K562 (cell line): ENCODE results near the gene MED22. TPM values are rescaled to one million over a fixed set of nuclear protein-coding genes. Genes with fewer than 3 reads are reported as not detected.

Experiments
- ATAC-seq: fragments of 200-7000 bp; cut with Tn5 transposase; 3 replicates; pipeline ENCODE4 v1.9.1; 2020; ENCODE audit warnings: moderate library complexity
- BruUV-seq: library from RNA; stranded (reverse); fragments of 400-500 nt; replicated peaks from 2 replicates; lab custom pipeline; 2021; lab: Mats Ljungman, UMichigan
- CTCF ChIA-PET: fragments of 300-600 bp; formaldehyde crosslinking; extraction: SDS; loops from one replicate; lab custom pipeline; 2021; ENCODE audit warnings: low intra/inter-chr PET ratio; lab: Yijun Ruan, JAX
- POLR2A ChIA-PET: fragments of 300-600, 350-650 bp; sonication (Branson Sonifier 250); formaldehyde crosslinking; extraction: SDS; loops from one replicate; lab custom pipeline; 2021; ENCODE audit warnings: antibody characterized with exemption, inconsistent platforms; lab: Yijun Ruan, JAX
- DNase-seq, 4 experiments: peaks; one replicate each; pipeline versions ENCODE4 v3.0.0 to v3.0.0-alpha.2; 2011 to 2018; ENCODE audit warnings: low spot score in 3 of 4, mixed read lengths in 3 of 4; ENCODE audit errors: extremely low read depth in 1 of 4
- FAIRE-seq: peaks from 2 replicates; lab custom pipeline; 2011; peaks lifted over from hg19 to GRCh38; lab: Jason Lieb, UNC
- H2AFZ ChIP-seq: 2 replicates; pipeline ENCODE4 v1.6.0; 2011; ENCODE audit warnings: low read depth, low read length, control low read depth, inconsistent platforms
- H3K27ac ChIP-seq: fragments of 200-600 bp; 3 replicates; pipeline ENCODE4 v1.8.0; 2011; ENCODE audit warnings: low read depth, mild to moderate bottlenecking, control low read depth, inconsistent platforms, low read length, moderate library complexity, mixed read lengths; ENCODE audit errors: extremely low read depth
- H3K27me3 ChIP-seq, 2 experiments: fragments of 300-600 bp in 1 of 2; 2 replicates in 1 of 2; 3 replicates in 1 of 2; pipeline versions ENCODE4 v1.6.0 to v1.8.0; 2011; ENCODE audit warnings: inconsistent platforms in 2 of 2, low read length in 2 of 2, mild to moderate bottlenecking in 1 of 2, mixed read lengths in 1 of 2, moderate library complexity in 1 of 2; ENCODE audit not compliant: control insufficient read depth in 2 of 2, insufficient read depth in 2 of 2
- H3K36me3 ChIP-seq: fragments of 300-600 bp; 3 replicates; pipeline ENCODE4 v1.8.0; 2011; ENCODE audit warnings: mild to moderate bottlenecking, low read length, inconsistent platforms; ENCODE audit not compliant: control insufficient read depth, insufficient read depth
- H3K4me1 ChIP-seq, 2 experiments: fragments of 200-600 bp in 1 of 2; replicated peaks in 1 of 2; 2 replicates in 1 of 2; 3 replicates in 1 of 2; pipeline versions ENCODE4 v1.5.1 to v1.8.0; 2011; ENCODE audit warnings: inconsistent platforms in 2 of 2, low read length in 2 of 2, mild to moderate bottlenecking in 1 of 2, mixed read lengths in 1 of 2, moderate library complexity in 1 of 2; ENCODE audit not compliant: control insufficient read depth in 2 of 2, insufficient read depth in 2 of 2
- H3K4me2 ChIP-seq: 2 replicates; pipeline ENCODE4 v1.6.1; 2011; ENCODE audit warnings: low read length, control low read depth, inconsistent platforms, mixed read lengths; ENCODE audit not compliant: insufficient read depth
- H3K4me3 ChIP-seq: fragments of 200-600 bp; sonication (generic), shearing (Covaris generic); 2 replicates; pipeline ENCODE4 v1.5.1; 2016; ENCODE audit warnings: control low read depth, inconsistent platforms
- H3K79me2 ChIP-seq: fragments of 200-600 bp; 3 replicates; pipeline ENCODE4 v1.8.0; 2011; ENCODE audit warnings: low read length, inconsistent platforms; ENCODE audit not compliant: control insufficient read depth, insufficient read depth
- H3K9ac ChIP-seq, 2 experiments: 2 replicates each; pipeline versions ENCODE4 v1.6.0 to v1.6.1; 2011; ENCODE audit warnings: low read depth in 2 of 2, low read length in 2 of 2, control low read depth in 1 of 2, inconsistent platforms in 1 of 2, mild to moderate bottlenecking in 1 of 2, mixed read lengths in 1 of 2; ENCODE audit not compliant: insufficient read depth in 1 of 2
- H3K9me1 ChIP-seq: one replicate; pipeline ENCODE4 v1.6.0; 2011; ENCODE audit warnings: inconsistent platforms, mild to moderate bottlenecking, low read length, moderate library complexity; ENCODE audit not compliant: control insufficient read depth, insufficient read depth
- H3K9me3 ChIP-seq: replicated peaks from 2 replicates; pipeline ENCODE4 v1.5.1; 2011; ENCODE audit warnings: low read depth, low read length, inconsistent platforms; ENCODE audit not compliant: control insufficient read depth, insufficient read depth
- H4K20me1 ChIP-seq: replicated peaks from 2 replicates; pipeline ENCODE4 v1.6.1; 2011; ENCODE audit warnings: low read length, inconsistent platforms, mixed read lengths; ENCODE audit not compliant: control insufficient read depth, insufficient read depth
- ATF3 ChIP-seq, 2 experiments: fragments of 450-650 bp in 1 of 2; sonication (generic) in 1 of 2; formaldehyde crosslinking in 1 of 2; IDR thresholded peaks in 1 of 2; conservative IDR thresholded peaks in 1 of 2; 2 replicates each; pipeline versions ENCODE4 v1.6.1 to v1.8.1; 2016 to 2023; ENCODE audit warnings: mild to moderate bottlenecking in 2 of 2, moderate library complexity in 2 of 2, inconsistent platforms in 1 of 2, missing genetic modification reagents in 1 of 2
- CHCHD3 ChIP-seq: fragments of 250-450 bp; sonication (Bioruptor Pico); IDR thresholded peaks from 2 replicates; pipeline ENCODE4 v2.1.2; 2022; ENCODE audit warnings: mild to moderate bottlenecking
- CTCF ChIP-seq, 3 experiments: IDR thresholded peaks in 2 of 3; conservative IDR thresholded peaks in 1 of 3; 2 replicates each; pipeline ENCODE4 v1.5.1; 2011 to 2012; ENCODE audit warnings: low read length in 3 of 3, mild to moderate bottlenecking in 3 of 3, control low read depth in 2 of 3, improper control_type of control experiment in 1 of 3, inconsistent platforms in 1 of 3, low read depth in 1 of 3, mixed read lengths in 1 of 3, moderate library complexity in 1 of 3; ENCODE audit not compliant: insufficient read depth in 2 of 3
- EHMT2 ChIP-seq: fragments of 450-650 bp; IDR thresholded peaks from 2 replicates; pipeline ENCODE4 v1.6.1; 2018; ENCODE audit warnings: antibody characterized with exemption
- ELF2 ChIP-seq: fragments of 250-450 bp; sonication (Bioruptor Pico); IDR thresholded peaks from 2 replicates; pipeline ENCODE4 v1.5.0; 2021; ENCODE audit warnings: mild to moderate bottlenecking
- HLTF ChIP-seq: fragments of 450-650 bp; IDR thresholded peaks from 2 replicates; pipeline ENCODE4 v1.6.1; 2016
- HOXB6 ChIP-seq: fragments of 250-450 bp; sonication (Bioruptor Pico); IDR thresholded peaks from 2 replicates; pipeline ENCODE4 v1.5.1; 2022; ENCODE audit warnings: mild to moderate bottlenecking, borderline replicate concordance
- MEIS2 ChIP-seq: fragments of 450-650 bp; IDR thresholded peaks from 2 replicates; pipeline ENCODE4 v1.6.1; 2014; ENCODE audit warnings: mild to moderate bottlenecking; ENCODE audit not compliant: partially characterized antibody
- MXD1 ChIP-seq: fragments of 250-450 bp; sonication (Bioruptor Pico); IDR thresholded peaks from 2 replicates; pipeline ENCODE4 v1.8.0; 2021; ENCODE audit warnings: borderline replicate concordance, mild to moderate bottlenecking, moderate library complexity; ENCODE audit not compliant: poor library complexity, severe bottlenecking
- NR3C1 ChIP-seq: sonication (generic); formaldehyde crosslinking; IDR thresholded peaks from 2 replicates; pipeline ENCODE4 v1.8.1; 2022; ENCODE audit warnings: missing genetic modification reagents
- RBFOX2 ChIP-seq: fragments of 200-400 bp; formaldehyde crosslinking; IDR thresholded peaks from 2 replicates; pipeline ENCODE4 v1.6.1; 2017; ENCODE audit warnings: low read depth, mild to moderate bottlenecking, low read length, moderate library complexity
- SMC3 ChIP-seq: conservative IDR thresholded peaks from 2 replicates; pipeline ENCODE4 v1.6.1; 2011; ENCODE audit warnings: low read depth, low read length, improper control_type of control experiment; ENCODE audit not compliant: insufficient read depth
- SOX6 ChIP-seq: fragments of 450-650 bp; IDR thresholded peaks from 2 replicates; pipeline ENCODE4 v1.6.1; 2014; ENCODE audit warnings: mild to moderate bottlenecking
- SREBF2 ChIP-seq: sonication (generic); formaldehyde crosslinking; IDR thresholded peaks from 2 replicates; pipeline ENCODE4 v1.4.0; 2020; ENCODE audit warnings: mild to moderate bottlenecking, missing genetic modification reagents
- SRSF1 ChIP-seq: fragments of 200-400 bp; formaldehyde crosslinking; IDR thresholded peaks from 2 replicates; pipeline ENCODE4 v1.6.1; 2017; ENCODE audit warnings: mild to moderate bottlenecking, low read depth, low read length, moderate library complexity
- TFE3 ChIP-seq: fragments of 450-650 bp; formaldehyde crosslinking; IDR thresholded peaks from 2 replicates; pipeline ENCODE4 v1.4.0; 2020; ENCODE audit warnings: mild to moderate bottlenecking, mixed read lengths
- ZEB2 ChIP-seq: fragments of 450-650 bp; IDR thresholded peaks from 2 replicates; pipeline ENCODE4 v1.6.1; 2016
- ZNF263 ChIP-seq: sonication (generic); formaldehyde crosslinking; IDR thresholded peaks from 2 replicates; pipeline ENCODE4 v1.8.0; 2022; ENCODE audit warnings: mild to moderate bottlenecking, missing genetic modification reagents, borderline replicate concordance
- ZNF347 ChIP-seq: fragments of 450-650 bp; formaldehyde crosslinking; IDR thresholded peaks from 2 replicates; pipeline ENCODE4 v1.4.0; 2020; ENCODE audit warnings: low read depth, mild to moderate bottlenecking, moderate library complexity
- WGBS: fragments of 100-300 bp; shearing (Covaris generic); methylation state at CpG from one replicate; pipeline ENCODE4 v1.1.6; 2016; ENCODE audit warnings: low coverage, mixed read lengths; ENCODE audit not compliant: insufficient coverage; ENCODE audit errors: missing lambda C conversion rate; 5-methylcytosine and 5-hydroxymethylcytosine counted together
- in situ Hi-C: fragments of 300-500 bp; cut with MboI; formaldehyde crosslinking; loops from 4 replicates; pipeline ENCODE4 v1.15.0; 2018; ENCODE audit warnings: inconsistent platforms, mixed read lengths
- intact Hi-C: fragments of 100-400 bp; cut with micrococcal nuclease; formaldehyde crosslinking; loops from 2 replicates; pipeline ENCODE4 v1.14.2; 2022
- polyA plus RNA-seq, 8 experiments: library from polyadenylated mRNA; depleted of rRNA in 4 of 8; stranded (reverse) in 5 of 8; unstranded in 3 of 8; fragments of >200 nt; fragmentation: Nextera tagmentation in 2 of 8; fragmentation: Illumina TruSeq in 1 of 8; extraction: Ambion mirVana in 2 of 8; extraction: Trizol in 1 of 8; gene quantifications; 2 replicates each; pipeline versions ENCODE4 v1.2.1 to v1.2.3, GENCODE V29; 2011 to 2014; ENCODE audit warnings: inconsistent platforms in 1 of 8, missing spikeins in 1 of 8
- total RNA-seq, 7 experiments: library from RNA; depleted of rRNA in 6 of 7; stranded (reverse); fragments of >200 nt in 6 of 7; fragmentation: Illumina TruSeq in 2 of 7; extraction: Trizol in 2 of 7; gene quantifications; 2 replicates each; pipeline versions ENCODE4 v1.2.1 to v1.2.3, GENCODE V29; 2011 to 2021; ENCODE audit warnings: low replicate concordance in 1 of 7

The MED22 gene
- total and polyA plus RNA-seq, 9 of the 15 experiments (the other 6 are each of a cell fraction or from before 2014, with no cell fraction given): 0.73 to 35.6 (median 22.3) TPM

GRCh38 chr9:133320421-133320881, 27.5 kb downstream of the MED22 start:
- Histone ChIP-seq H3K9ac (no peak overlapping the region), H2AFZ (no peak overlapping the region), H3K4me2 (no peak overlapping the region), H3K79me2 (no peaks in the 10 kb centered on the region), H3K9me1 (no peaks in the 10 kb centered on the region), H3K36me3 (no peaks in the 10 kb centered on the region), H3K27ac (no peak overlapping the region), H3K27me3 (peaks cover 0 to 8% of the 10 kb centered on the region in 2 experiments; a peak in 1 of 5 replicates), H4K20me1 (no peaks in the 10 kb centered on the region), H3K4me1 (peaks cover 0 to 9% of the 10 kb centered on the region in 2 experiments; a peak in 2 of 5 replicates), H3K4me3 (no peak overlapping the region), H3K9me3 (peaks cover 3% of the 10 kb centered on the region)
- BruUV-seq: no TSS peak
- peak; percentile 84 for ATAC-seq
- ChIA-PET CTCF (interaction anchor here (0.6 kb wide), 1 partner anchor 84 kb away, joined by 3 read pairs; no protein-coding TSS in a partner anchor), POLR2A (interaction anchor here (0.6 to 0.7 kb wide), 3 partner anchors 34 to 566 kb away, joined by 3 read pairs; no protein-coding TSS in a partner anchor)
- FAIRE-seq: no peak
- in situ Hi-C loops: no loop called here
- WGBS: 32% methylated on average over 13 of the region's 13 CpGs
- DNase-seq: peak in 2 of 4 experiments; percentile 23 to 24
- intact Hi-C loops: loop anchor here (10.0 kb wide), 1 partner anchor 46 kb away; the partner anchor contains the start of gene ABO
- TF ChIP-seq HLTF (no peak), SMC3 (0 out of 2 replicates have a peak, but pooled peaks have one; percentile 4), MEIS2 (no peak), SREBF2 (CRISPR knock-in tag) (no peak), CTCF (IDR thresholded peaks at IDR 0.05 in 2 of 3, conservative IDR thresholded peaks at IDR 0.05 in 1 of 3; ENCODE audit: insufficient read depth in 2 of 3, low read depth in 1 of 3, low read length in 3 of 3) (peak; percentile 26 to 37 (median 34); a peak in 5 of 6 replicates), ZEB2 (no peak), HOXB6 (CRISPR knock-in tag) (no peak), CHCHD3 (no peak), ELF2 (CRISPR knock-in tag) (no peak), SOX6 (no peak), TFE3 (CRISPR knock-in tag) (no peak), ZNF263 (CRISPR knock-in tag) (peak; percentile 70), SRSF1 (no peak), ZNF347 (CRISPR knock-in tag) (no peak), NR3C1 (CRISPR knock-in tag) (no peak), EHMT2 (no peak), RBFOX2 (no peak), ATF3 (IDR thresholded peaks at IDR 0.05) (no peak), ATF3 (CRISPR knock-in tag; conservative IDR thresholded peaks at IDR 0.05) (no peak), MXD1 (no peak)
